ENCODE measurements around the gene PHACTR4. TPM values are rescaled to one million over a fixed set of nuclear protein-coding genes. Genes with fewer than 3 reads are reported as not detected.
A peak's percentile ranks its signal among the peaks of the same experiment; 100 is the strongest.

PHACTR4 gene
- total RNA-seq, 1 experiment from 2014 or later, result 52.9 TPM

DNA sequence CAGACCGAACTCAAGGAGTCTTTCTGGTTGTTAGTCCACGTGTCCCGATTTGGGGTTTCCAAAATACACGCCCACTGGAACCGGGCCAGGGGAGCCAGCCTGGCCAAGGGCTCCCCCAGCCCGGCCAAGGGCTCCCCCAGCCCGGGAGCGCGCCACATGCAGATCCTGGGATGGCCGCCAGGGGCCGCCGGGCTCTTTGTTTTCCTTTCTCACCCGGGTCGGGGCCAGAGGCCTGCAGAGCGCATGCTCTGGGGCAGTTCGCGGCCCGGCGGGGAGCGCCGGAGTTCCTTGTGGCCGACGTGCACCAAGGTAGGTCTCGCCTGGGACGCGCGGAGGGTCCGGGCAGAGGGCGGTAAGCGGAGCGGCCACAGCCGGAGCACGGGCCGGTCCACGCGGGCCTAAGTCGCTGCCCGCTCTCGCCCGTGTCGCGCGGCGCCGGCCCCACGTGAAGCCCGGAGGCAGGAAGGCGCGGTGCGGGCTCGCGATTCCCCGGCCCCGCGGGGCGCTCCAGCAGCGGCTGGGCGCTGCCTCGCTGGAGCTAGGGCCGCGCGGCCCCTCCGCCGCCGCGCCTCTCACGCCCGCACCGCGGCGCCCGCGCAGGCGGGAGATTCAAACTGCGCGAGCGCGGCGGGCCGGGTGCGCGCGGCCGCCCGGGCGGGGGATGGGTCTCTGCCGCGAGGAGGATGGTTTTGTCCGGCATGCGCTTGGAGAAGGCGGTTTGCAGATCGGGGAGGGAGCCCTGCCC, 148.6 kb downstream of the PHACTR4 start (continued):
- TF ChIP-seq, protein P1, sequence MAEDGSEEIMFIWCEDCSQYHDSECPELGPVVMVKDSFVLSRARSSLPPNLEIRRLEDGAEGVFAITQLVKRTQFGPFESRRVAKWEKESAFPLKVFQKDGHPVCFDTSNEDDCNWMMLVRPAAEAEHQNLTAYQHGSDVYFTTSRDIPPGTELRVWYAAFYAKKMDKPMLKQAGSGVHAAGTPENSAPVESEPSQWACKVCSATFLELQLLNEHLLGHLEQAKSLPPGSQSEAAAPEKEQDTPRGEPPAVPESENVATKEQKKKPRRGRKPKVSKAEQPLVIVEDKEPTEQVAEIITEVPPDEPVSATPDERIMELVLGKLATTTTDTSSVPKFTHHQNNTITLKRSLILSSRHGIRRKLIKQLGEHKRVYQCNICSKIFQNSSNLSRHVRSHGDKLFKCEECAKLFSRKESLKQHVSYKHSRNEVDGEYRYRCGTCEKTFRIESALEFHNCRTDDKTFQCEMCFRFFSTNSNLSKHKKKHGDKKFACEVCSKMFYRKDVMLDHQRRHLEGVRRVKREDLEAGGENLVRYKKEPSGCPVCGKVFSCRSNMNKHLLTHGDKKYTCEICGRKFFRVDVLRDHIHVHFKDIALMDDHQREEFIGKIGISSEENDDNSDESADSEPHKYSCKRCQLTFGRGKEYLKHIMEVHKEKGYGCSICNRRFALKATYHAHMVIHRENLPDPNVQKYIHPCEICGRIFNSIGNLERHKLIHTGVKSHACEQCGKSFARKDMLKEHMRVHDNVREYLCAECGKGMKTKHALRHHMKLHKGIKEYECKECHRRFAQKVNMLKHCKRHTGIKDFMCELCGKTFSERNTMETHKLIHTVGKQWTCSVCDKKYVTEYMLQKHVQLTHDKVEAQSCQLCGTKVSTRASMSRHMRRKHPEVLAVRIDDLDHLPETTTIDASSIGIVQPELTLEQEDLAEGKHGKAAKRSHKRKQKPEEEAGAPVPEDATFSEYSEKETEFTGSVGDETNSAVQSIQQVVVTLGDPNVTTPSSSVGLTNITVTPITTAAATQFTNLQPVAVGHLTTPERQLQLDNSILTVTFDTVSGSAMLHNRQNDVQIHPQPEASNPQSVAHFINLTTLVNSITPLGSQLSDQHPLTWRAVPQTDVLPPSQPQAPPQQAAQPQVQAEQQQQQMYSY (CRISPR knock-in tag; IDR thresholded peaks at IDR 0.05), result 0 out of 2 replicates have a peak, but pooled peaks have one; percentile 5
- no peak; the same call in 1 of the 2 replicates for TF ChIP-seq CREM (CRISPR knock-in tag; IDR thresholded peaks at IDR 0.05)
- no peak for TF ChIP-seq NR2C2 (CRISPR knock-in tag; IDR thresholded peaks at IDR 0.05)
- TF ChIP-seq FOXK1 (CRISPR knock-in tag; IDR thresholded peaks at IDR 0.05), result peak; percentile 64
- TF ChIP-seq, protein P2, sequence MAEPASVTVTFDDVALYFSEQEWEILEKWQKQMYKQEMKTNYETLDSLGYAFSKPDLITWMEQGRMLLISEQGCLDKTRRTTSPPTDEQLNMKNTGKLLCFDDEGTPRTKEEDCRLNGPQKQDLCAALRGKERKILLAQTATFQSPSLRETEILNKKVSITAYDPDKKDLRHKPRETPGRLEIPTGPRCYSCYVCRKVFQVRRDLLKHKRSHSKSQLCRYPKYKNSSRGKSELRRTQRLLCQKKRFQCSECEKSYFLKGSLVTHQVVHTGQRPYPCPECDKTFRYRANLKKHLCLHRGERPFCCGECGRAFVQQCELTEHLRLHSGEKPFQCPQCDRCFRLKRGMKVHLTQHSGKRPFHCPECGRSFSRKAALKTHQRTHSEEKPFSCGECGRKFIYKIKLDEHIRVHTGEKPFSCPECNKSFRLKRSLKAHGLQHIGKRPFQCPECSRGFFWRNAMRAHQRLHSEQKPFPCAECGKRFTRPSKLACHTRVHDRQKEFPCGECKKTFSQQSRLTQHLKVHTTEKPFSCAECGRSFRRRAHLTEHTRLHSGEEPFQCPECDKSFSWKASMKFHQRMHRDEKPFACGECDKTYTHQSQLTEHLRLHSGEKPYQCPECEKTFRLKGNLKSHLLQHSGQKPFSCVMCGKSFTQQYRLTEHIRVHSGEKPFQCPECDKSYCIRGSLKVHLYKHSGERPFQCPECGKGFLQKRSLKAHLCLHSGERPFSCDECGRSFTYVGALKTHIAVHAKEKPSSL (CRISPR knock-in tag; conservative IDR thresholded peaks at IDR 0.05), result no peak
- TF ChIP-seq FOXP1 (CRISPR knock-in tag; IDR thresholded peaks at IDR 0.05; ENCODE audit: borderline replicate concordance), result peak; percentile 96
- TF ChIP-seq ZNF138 (CRISPR knock-in tag; conservative IDR thresholded peaks at IDR 0.05), result no peak
- TF ChIP-seq, protein P3, sequence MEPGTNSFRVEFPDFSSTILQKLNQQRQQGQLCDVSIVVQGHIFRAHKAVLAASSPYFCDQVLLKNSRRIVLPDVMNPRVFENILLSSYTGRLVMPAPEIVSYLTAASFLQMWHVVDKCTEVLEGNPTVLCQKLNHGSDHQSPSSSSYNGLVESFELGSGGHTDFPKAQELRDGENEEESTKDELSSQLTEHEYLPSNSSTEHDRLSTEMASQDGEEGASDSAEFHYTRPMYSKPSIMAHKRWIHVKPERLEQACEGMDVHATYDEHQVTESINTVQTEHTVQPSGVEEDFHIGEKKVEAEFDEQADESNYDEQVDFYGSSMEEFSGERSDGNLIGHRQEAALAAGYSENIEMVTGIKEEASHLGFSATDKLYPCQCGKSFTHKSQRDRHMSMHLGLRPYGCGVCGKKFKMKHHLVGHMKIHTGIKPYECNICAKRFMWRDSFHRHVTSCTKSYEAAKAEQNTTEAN (CRISPR knock-in tag; IDR thresholded peaks at IDR 0.05), result peak; percentile 48; the same call in 1 of the 2 replicates
- TF ChIP-seq, protein P4, sequence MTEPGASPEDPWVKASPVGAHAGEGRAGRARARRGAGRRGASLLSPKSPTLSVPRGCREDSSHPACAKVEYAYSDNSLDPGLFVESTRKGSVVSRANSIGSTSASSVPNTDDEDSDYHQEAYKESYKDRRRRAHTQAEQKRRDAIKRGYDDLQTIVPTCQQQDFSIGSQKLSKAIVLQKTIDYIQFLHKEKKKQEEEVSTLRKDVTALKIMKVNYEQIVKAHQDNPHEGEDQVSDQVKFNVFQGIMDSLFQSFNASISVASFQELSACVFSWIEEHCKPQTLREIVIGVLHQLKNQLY (CRISPR knock-in tag; IDR thresholded peaks at IDR 0.05), result no peak
- TF ChIP-seq, protein P5, sequence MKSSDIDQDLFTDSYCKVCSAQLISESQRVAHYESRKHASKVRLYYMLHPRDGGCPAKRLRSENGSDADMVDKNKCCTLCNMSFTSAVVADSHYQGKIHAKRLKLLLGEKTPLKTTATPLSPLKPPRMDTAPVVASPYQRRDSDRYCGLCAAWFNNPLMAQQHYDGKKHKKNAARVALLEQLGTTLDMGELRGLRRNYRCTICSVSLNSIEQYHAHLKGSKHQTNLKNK (CRISPR knock-in tag; IDR thresholded peaks at IDR 0.05), result no peak
- TF ChIP-seq, protein P6, sequence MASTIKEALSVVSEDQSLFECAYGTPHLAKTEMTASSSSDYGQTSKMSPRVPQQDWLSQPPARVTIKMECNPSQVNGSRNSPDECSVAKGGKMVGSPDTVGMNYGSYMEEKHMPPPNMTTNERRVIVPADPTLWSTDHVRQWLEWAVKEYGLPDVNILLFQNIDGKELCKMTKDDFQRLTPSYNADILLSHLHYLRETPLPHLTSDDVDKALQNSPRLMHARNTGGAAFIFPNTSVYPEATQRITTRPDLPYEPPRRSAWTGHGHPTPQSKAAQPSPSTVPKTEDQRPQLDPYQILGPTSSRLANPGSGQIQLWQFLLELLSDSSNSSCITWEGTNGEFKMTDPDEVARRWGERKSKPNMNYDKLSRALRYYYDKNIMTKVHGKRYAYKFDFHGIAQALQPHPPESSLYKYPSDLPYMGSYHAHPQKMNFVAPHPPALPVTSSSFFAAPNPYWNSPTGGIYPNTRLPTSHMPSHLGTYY (CRISPR knock-in tag; IDR thresholded peaks at IDR 0.05), result no peak
- TF ChIP-seq TP53 (CRISPR knock-in tag; IDR thresholded peaks at IDR 0.05), result peak; percentile 63; the same call in 1 of the 2 replicates
- TF ChIP-seq, protein P7, sequence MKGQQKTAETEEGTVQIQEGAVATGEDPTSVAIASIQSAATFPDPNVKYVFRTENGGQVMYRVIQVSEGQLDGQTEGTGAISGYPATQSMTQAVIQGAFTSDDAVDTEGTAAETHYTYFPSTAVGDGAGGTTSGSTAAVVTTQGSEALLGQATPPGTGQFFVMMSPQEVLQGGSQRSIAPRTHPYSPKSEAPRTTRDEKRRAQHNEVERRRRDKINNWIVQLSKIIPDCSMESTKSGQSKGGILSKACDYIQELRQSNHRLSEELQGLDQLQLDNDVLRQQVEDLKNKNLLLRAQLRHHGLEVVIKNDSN (CRISPR knock-in tag; IDR thresholded peaks at IDR 0.05), result no peak
- TF ChIP-seq, protein P8, sequence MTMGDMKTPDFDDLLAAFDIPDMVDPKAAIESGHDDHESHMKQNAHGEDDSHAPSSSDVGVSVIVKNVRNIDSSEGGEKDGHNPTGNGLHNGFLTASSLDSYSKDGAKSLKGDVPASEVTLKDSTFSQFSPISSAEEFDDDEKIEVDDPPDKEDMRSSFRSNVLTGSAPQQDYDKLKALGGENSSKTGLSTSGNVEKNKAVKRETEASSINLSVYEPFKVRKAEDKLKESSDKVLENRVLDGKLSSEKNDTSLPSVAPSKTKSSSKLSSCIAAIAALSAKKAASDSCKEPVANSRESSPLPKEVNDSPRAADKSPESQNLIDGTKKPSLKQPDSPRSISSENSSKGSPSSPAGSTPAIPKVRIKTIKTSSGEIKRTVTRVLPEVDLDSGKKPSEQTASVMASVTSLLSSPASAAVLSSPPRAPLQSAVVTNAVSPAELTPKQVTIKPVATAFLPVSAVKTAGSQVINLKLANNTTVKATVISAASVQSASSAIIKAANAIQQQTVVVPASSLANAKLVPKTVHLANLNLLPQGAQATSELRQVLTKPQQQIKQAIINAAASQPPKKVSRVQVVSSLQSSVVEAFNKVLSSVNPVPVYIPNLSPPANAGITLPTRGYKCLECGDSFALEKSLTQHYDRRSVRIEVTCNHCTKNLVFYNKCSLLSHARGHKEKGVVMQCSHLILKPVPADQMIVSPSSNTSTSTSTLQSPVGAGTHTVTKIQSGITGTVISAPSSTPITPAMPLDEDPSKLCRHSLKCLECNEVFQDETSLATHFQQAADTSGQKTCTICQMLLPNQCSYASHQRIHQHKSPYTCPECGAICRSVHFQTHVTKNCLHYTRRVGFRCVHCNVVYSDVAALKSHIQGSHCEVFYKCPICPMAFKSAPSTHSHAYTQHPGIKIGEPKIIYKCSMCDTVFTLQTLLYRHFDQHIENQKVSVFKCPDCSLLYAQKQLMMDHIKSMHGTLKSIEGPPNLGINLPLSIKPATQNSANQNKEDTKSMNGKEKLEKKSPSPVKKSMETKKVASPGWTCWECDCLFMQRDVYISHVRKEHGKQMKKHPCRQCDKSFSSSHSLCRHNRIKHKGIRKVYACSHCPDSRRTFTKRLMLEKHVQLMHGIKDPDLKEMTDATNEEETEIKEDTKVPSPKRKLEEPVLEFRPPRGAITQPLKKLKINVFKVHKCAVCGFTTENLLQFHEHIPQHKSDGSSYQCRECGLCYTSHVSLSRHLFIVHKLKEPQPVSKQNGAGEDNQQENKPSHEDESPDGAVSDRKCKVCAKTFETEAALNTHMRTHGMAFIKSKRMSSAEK (CRISPR knock-in tag; IDR thresholded peaks at IDR 0.05; ENCODE audit: borderline replicate concordance), result no peak
- no peak for TF ChIP-seq GTF2I (CRISPR knock-in tag; conservative IDR thresholded peaks at IDR 0.05)
- no peak for TF ChIP-seq NFYB (CRISPR knock-in tag; conservative IDR thresholded peaks at IDR 0.05; ENCODE audit: low read depth)
- TF ChIP-seq, protein P9, sequence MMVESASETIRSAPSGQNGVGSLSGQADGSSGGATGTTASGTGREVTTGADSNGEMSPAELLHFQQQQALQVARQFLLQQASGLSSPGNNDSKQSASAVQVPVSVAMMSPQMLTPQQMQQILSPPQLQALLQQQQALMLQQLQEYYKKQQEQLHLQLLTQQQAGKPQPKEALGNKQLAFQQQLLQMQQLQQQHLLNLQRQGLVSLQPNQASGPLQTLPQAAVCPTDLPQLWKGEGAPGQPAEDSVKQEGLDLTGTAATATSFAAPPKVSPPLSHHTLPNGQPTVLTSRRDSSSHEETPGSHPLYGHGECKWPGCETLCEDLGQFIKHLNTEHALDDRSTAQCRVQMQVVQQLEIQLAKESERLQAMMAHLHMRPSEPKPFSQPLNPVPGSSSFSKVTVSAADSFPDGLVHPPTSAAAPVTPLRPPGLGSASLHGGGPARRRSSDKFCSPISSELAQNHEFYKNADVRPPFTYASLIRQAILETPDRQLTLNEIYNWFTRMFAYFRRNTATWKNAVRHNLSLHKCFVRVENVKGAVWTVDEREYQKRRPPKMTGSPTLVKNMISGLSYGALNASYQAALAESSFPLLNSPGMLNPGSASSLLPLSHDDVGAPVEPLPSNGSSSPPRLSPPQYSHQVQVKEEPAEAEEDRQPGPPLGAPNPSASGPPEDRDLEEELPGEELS (CRISPR knock-in tag; IDR thresholded peaks at IDR 0.05), result peak; percentile 50; the same call in 1 of the 2 replicates
- no peak for TF ChIP-seq OVOL2 (CRISPR knock-in tag; IDR thresholded peaks at IDR 0.05; ENCODE audit: borderline replicate concordance)
- TF ChIP-seq GABPB1 (CRISPR knock-in tag; IDR thresholded peaks at IDR 0.05), result no peak
- TF ChIP-seq ZNF416 (CRISPR knock-in tag; IDR thresholded peaks at IDR 0.05), result peak; percentile 92
- TF ChIP-seq ATF1 (CRISPR knock-in tag; IDR thresholded peaks at IDR 0.05), result no peak
